Measurements from ENCODE around the gene ARFGEF3. TPM values are rescaled to one million over a fixed set of nuclear protein-coding genes. Genes with fewer than 3 reads are reported as not detected.
"Not testable (repeated sequence)": the region's sequence is repeated elsewhere in the genome, so short reads cannot be mapped to it uniquely, and the experiment has no call there.

Gene ARFGEF3, protein sequence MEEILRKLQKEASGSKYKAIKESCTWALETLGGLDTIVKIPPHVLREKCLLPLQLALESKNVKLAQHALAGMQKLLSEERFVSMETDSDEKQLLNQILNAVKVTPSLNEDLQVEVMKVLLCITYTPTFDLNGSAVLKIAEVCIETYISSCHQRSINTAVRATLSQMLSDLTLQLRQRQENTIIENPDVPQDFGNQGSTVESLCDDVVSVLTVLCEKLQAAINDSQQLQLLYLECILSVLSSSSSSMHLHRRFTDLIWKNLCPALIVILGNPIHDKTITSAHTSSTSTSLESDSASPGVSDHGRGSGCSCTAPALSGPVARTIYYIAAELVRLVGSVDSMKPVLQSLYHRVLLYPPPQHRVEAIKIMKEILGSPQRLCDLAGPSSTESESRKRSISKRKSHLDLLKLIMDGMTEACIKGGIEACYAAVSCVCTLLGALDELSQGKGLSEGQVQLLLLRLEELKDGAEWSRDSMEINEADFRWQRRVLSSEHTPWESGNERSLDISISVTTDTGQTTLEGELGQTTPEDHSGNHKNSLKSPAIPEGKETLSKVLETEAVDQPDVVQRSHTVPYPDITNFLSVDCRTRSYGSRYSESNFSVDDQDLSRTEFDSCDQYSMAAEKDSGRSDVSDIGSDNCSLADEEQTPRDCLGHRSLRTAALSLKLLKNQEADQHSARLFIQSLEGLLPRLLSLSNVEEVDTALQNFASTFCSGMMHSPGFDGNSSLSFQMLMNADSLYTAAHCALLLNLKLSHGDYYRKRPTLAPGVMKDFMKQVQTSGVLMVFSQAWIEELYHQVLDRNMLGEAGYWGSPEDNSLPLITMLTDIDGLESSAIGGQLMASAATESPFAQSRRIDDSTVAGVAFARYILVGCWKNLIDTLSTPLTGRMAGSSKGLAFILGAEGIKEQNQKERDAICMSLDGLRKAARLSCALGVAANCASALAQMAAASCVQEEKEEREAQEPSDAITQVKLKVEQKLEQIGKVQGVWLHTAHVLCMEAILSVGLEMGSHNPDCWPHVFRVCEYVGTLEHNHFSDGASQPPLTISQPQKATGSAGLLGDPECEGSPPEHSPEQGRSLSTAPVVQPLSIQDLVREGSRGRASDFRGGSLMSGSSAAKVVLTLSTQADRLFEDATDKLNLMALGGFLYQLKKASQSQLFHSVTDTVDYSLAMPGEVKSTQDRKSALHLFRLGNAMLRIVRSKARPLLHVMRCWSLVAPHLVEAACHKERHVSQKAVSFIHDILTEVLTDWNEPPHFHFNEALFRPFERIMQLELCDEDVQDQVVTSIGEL (N-terminal part only)
- 8.8 and 9.3 TPM in 2 replicates for total RNA-seq (2014; rRNA removed; shearing (Covaris generic))

- Histone ChIP-seq H3K9me3 (replicated peaks) (no peaks in the 10 kb centered on the region), H3K27me3 (no peaks in the 10 kb centered on the region), H3K4me3 (peak within 1 kb of the TSS; percentile 78), H3K27ac (peak within 1 kb of the TSS; percentile 14; the same call in 1 of the 2 replicates), H3K4me1 (peaks cover 15% of the 10 kb centered on the region; the same call in 1 of the 2 replicates), H3K36me3 (no peaks in the 10 kb centered on the region)
- peak; percentile 43 to 71 for DNase-seq
Observed at GRCh38 chr6:138161338-138162110, at the start of gene ARFGEF3. TSS of gene ARFGEF3 (plus strand) at chr6:138161939. CDS start at chr6:138162087, 148 bp downstream.

- H3K36me3 ChIP-seq = no peaks in the 10 kb centered on the region
- H3K27me3 ChIP-seq = no peaks in the 10 kb centered on the region
- H3K4me3 ChIP-seq = no peak overlapping the region
- H3K4me1 ChIP-seq = peaks cover 11% of the 10 kb centered on the region
- H3K27ac ChIP-seq = no peak overlapping the region
- H3K9me3 ChIP-seq (replicated peaks) = no peaks in the 10 kb centered on the region; the same call in 1 of the 2 replicates
- DNase-seq = no peak
Observed at GRCh38 chr6:138113588-138114210, 48.0 kb upstream of the ARFGEF3 start.

DNA sequence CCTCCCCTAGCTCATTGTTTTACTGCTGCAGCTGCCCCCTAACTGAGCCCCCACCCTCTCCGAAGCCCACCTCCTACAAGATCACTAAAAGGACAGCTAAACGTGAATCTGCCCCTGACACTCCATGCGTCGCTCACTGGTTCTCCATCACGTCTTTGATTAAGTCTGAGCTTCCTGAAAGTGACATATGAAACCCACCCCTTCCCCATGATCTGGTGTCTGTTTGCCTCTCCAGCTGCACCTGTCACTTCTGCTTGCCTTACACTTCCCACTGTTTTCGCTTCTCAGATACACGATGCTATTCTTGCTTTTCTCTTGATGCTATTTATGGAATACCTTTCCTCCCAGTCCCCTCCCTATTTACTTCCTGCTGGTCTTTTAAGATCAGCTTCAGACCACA, 46.5 kb upstream of the ARFGEF3 start:
- H3K4me1 ChIP-seq = peaks cover 9% of the 10 kb centered on the region
- H3K27ac ChIP-seq = no peak overlapping the region
- no peaks in the 10 kb centered on the region for H3K27me3 ChIP-seq
- no peaks in the 10 kb centered on the region for H3K36me3 ChIP-seq
- DNase-seq = peak in 1 of 2 experiments; percentile 65
- no peak overlapping the region for H3K4me3 ChIP-seq
- H3K9me3 ChIP-seq (replicated peaks) = no peaks in the 10 kb centered on the region; the same call in 1 of the 2 replicates

- Histone ChIP-seq H3K27ac (no peak overlapping the region), H3K9me3 (replicated peaks) (no peaks in the 10 kb centered on the region; the same call in 1 of the 2 replicates), H3K4me3 (no peak overlapping the region), H3K27me3 (no peaks in the 10 kb centered on the region), H3K36me3 (no peaks in the 10 kb centered on the region), H3K4me1 (peaks cover 9% of the 10 kb centered on the region)
- peak; percentile 61 to 85 for DNase-seq
Observed at GRCh38 chr6:138115877-138116660, 45.7 kb upstream of the ARFGEF3 start.

DNA sequence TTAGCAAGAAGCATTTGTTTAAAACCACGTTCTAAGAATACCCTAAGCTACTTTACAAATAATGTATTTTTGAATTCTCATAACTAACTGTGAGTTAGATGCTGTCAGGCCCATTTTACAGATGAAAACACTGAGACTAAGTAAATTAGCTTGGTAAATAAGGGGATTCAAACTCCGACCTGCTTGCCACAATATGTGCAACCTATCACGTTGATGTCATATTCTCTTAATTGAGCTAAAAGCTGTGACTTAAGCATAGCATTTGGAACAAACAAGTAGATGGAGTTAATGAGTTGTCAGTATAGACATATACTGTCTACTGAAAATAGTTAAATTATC, 45.1 kb upstream of the ARFGEF3 start:
- Histone ChIP-seq H3K9me3 (replicated peaks) (no peaks in the 10 kb centered on the region; the same call in 1 of the 2 replicates), H3K4me1 (peaks cover 9% of the 10 kb centered on the region), H3K27ac (no peak overlapping the region), H3K4me3 (no peak overlapping the region), H3K36me3 (no peaks in the 10 kb centered on the region), H3K27me3 (no peaks in the 10 kb centered on the region)
- DNase-seq = no peak

GRCh38 chr6:138117376-138117914, 44.3 kb upstream of the ARFGEF3 start:
- no peak for DNase-seq
- H3K4me3 ChIP-seq = no peak overlapping the region

DNA sequence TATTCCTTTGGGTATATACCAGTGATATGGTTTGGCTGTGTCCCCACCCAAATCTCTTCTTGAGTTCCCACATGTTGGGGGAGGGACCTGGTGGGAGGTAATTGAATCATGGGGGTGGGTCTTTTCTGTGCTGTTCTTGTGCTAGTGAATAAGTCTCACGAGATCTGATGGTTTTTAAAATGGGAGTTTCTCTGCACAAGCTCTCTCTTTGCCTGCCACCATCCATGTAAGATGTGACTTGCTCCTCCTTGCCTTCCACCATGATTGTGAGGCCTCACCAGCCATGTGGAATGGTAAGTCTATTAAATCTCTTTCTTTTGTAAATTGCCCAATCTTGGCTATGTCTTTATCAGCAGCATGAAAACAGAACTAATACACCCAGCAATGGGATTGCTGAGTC, 42.5 kb upstream of the ARFGEF3 start:
- H3K36me3 ChIP-seq; H3K4me1 ChIP-seq; H3K27me3 ChIP-seq; H3K9me3 ChIP-seq (replicated peaks); H3K4me3 ChIP-seq; DNase-seq; H3K27ac ChIP-seq: not testable (repeated sequence)

More at GRCh38 chr6:138117376-138117914, 44.3 kb upstream of the ARFGEF3 start:
- Histone ChIP-seq H3K27ac (no peak overlapping the region), H3K9me3 (replicated peaks) (peaks cover 2% of the 10 kb centered on the region; the same call in 1 of the 2 replicates), H3K36me3 (no peaks in the 10 kb centered on the region), H3K27me3 (no peaks in the 10 kb centered on the region), H3K4me1 (peaks cover 9% of the 10 kb centered on the region)

DNA sequence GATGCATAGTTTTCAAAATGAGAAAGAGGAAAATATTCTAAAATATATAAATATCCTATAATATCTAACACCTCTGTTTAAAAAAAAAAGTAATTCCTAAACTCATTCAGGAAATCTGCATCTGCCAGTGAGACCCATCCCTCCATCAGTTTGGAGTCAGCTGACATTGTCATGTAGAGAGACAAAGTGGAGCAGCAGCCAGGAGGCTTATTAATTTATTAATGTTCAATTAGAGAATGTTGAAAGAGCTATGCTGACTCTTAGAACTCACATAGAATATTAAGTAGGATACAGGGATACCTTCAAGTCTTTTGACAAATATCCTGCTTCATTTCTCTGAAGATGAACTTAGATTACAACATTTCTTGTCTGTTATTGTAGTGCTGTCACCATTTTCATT, 41.8 kb upstream of the ARFGEF3 start:
- no peaks in the 10 kb centered on the region for H3K36me3 ChIP-seq
- H3K4me1 ChIP-seq = peaks cover 8% of the 10 kb centered on the region
- H3K27me3 ChIP-seq = no peaks in the 10 kb centered on the region
- no peak overlapping the region for H3K27ac ChIP-seq
- H3K4me3 ChIP-seq = no peak overlapping the region
- H3K9me3 ChIP-seq (replicated peaks) = peaks cover 2% of the 10 kb centered on the region; the same call in 1 of the 2 replicates
- DNase-seq = no peak

DNA sequence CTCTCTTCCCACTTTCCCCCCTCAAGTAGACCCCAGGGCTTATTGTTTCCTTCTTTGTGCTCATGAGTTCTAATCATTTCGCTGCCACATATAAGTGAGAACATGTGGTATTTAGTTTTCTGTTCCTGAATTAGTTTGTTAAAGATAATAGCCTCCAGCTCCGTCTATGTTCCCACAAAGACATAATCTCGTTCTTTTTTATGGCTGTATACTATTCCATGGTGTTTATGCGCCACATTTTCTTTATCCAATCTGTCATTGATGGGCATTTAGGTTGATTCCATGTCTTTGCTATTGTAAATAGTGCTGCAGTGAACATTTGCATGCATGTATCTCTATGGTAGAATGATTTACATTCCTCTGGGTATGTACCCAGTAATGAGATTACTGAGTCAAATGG, 37.6 kb upstream of the ARFGEF3 start:
- DNase-seq = no peak
- H3K4me1 ChIP-seq = no peaks in the 10 kb centered on the region
- H3K4me3 ChIP-seq = no peak overlapping the region
- no peak overlapping the region for H3K27ac ChIP-seq
- peaks cover 2% of the 10 kb centered on the region; the same call in 1 of the 2 replicates for H3K9me3 ChIP-seq (replicated peaks)
- no peaks in the 10 kb centered on the region for H3K27me3 ChIP-seq
- H3K36me3 ChIP-seq = no peaks in the 10 kb centered on the region

DNA sequence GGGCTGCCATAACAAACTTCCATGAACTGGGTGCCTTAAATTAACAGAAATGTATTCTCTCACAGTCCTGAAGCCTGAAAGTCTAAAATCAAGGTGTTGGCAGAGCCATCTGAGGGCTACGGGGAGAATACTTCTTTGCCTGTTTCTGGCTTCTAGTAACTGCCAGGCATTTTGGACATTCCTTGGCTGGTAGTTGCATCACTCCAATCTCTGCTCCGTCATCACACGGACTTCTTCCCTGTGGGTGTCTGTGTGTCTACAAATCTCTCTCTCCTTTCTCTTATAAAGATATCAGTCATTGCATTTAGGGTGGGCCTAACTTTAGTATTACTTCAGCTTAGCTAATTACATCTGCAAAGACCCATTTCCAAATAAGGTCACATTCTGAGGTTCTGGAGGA, 33.6 kb upstream of the ARFGEF3 start:
- Histone ChIP-seq H3K36me3 (no peaks in the 10 kb centered on the region), H3K4me1 (no peaks in the 10 kb centered on the region), H3K4me3 (no peak overlapping the region), H3K27ac (no peak overlapping the region), H3K9me3 (replicated peaks) (no peaks in the 10 kb centered on the region; the same call in 1 of the 2 replicates), H3K27me3 (no peaks in the 10 kb centered on the region)
- DNase-seq = no peak

DNA sequence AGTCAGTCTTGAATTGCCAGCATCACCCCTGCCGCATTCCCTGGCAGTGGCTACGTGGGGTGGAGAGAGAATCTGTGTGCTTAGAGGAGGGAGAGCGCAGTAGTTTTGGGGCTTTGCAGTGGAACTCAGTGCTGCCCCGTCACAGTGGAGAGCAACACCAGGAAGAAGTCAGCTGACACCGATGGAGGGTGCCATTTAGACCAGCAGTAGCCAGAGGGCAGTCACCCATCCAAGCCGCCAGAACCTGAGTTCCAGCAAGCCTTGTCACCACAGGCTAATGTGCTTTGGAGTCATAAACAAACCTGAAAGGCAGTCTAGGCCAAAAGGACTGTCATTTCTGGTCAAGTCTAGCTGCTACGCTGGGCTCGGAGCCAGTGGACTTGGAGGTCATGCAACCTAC, 32.5 kb upstream of the ARFGEF3 start:
- no peak overlapping the region for H3K27ac ChIP-seq
- no peak overlapping the region for H3K4me3 ChIP-seq
- H3K9me3 ChIP-seq (replicated peaks) = no peaks in the 10 kb centered on the region; the same call in 1 of the 2 replicates
- no peaks in the 10 kb centered on the region for H3K36me3 ChIP-seq
- no peaks in the 10 kb centered on the region for H3K4me1 ChIP-seq
- no peak for DNase-seq
- H3K27me3 ChIP-seq = no peaks in the 10 kb centered on the region

DNA sequence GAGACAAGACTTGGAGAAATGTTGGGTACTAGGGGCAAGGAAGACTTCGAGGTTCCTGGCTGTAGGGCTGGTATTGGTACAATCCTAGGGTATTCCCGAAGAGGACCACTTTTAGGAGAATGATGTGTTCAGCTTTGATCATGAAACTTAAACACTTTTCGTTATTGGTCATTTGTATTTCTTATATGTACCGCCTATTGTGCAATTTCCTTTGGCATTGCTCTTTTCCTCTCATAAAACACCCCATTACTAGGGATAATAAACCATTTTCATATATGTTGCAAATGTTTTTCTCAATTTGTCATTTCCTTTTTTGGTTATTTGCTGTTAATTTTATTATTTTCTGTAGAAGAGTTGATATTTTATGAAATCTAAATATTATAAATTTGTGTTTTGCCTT, 18.9 kb upstream of the ARFGEF3 start:
- DNase-seq = no peak
- Histone ChIP-seq H3K36me3 (no peaks in the 10 kb centered on the region), H3K9me3 (replicated peaks) (no peaks in the 10 kb centered on the region), H3K27ac (no peak overlapping the region), H3K4me3 (no peak overlapping the region), H3K4me1 (no peaks in the 10 kb centered on the region), H3K27me3 (no peaks in the 10 kb centered on the region)

All from SJCRH30 (cell line).